Gastroesophageal sphincter (tissue), 3 donors: ENCODE data around the gene TRHDE.

Experiments
- POLR2A ChIP-seq, 2 donors: fragments of 450-650 bp; IDR thresholded peaks; one replicate each; pipeline ENCODE4 v1.6.1; 2017; ENCODE audit warnings: antibody characterized with exemption in 2 of 2, mild to moderate bottlenecking in 2 of 2, moderate library complexity in 1 of 2
- POLR2AphosphoS5 ChIP-seq: sonication (generic); formaldehyde crosslinking; IDR thresholded peaks from one replicate; pipeline ENCODE4 v1.6.1; 2017; ENCODE audit warnings: antibody characterized with exemption
- TF ChIP-seq, protein P1 (sequence below), 4 experiments: fragments of 200-600 bp in 2 of 4; fragments of 450-650 bp in 2 of 4; sonication (generic) in 1 of 4; IDR thresholded peaks; one replicate each; pipeline ENCODE4 v1.5.1; 2017 to 2019; ENCODE audit warnings: antibody characterized with exemption in 4 of 4, mild to moderate bottlenecking in 2 of 4, moderate library complexity in 2 of 4

DNA sequence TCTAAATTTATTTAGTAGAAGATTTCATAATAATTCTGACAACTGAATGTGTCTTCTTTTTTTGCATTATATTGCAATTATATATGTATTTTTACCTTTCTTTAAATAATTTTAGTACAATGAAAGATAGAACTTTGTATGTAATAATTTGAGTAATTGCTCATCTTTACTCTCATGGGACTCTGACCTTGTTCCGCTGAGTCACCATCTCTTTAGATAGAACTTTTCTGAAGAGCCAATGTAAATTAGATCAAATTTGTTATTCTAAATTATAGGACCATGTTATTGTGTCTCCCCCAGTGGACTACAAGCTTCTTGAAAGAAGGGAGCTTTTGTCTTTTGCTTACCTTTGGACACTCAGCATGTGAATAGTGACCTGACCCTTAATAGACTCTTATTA lies 96.1 kb downstream of the TRHDE start:
- TF ChIP-seq, protein P1, sequence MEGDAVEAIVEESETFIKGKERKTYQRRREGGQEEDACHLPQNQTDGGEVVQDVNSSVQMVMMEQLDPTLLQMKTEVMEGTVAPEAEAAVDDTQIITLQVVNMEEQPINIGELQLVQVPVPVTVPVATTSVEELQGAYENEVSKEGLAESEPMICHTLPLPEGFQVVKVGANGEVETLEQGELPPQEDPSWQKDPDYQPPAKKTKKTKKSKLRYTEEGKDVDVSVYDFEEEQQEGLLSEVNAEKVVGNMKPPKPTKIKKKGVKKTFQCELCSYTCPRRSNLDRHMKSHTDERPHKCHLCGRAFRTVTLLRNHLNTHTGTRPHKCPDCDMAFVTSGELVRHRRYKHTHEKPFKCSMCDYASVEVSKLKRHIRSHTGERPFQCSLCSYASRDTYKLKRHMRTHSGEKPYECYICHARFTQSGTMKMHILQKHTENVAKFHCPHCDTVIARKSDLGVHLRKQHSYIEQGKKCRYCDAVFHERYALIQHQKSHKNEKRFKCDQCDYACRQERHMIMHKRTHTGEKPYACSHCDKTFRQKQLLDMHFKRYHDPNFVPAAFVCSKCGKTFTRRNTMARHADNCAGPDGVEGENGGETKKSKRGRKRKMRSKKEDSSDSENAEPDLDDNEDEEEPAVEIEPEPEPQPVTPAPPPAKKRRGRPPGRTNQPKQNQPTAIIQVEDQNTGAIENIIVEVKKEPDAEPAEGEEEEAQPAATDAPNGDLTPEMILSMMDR (IDR thresholded peaks at IDR 0.05) = no peak
- TF ChIP-seq POLR2A (IDR thresholded peaks at IDR 0.05) (no peak), POLR2AphosphoS5 (no peak)
